HG03025 (cell line): ENCODE results near the gene ARHGAP26.

Experiments
- ATAC-seq: cut with Tn5 transposase; IDR thresholded peaks from one replicate; pipeline ENCODE4 v1.9.1; 2021; ENCODE audit warnings: mild to moderate bottlenecking, moderate library complexity; ENCODE audit not compliant: unreplicated experiment, low FRiP score

The ARHGAP26 gene

DNA sequence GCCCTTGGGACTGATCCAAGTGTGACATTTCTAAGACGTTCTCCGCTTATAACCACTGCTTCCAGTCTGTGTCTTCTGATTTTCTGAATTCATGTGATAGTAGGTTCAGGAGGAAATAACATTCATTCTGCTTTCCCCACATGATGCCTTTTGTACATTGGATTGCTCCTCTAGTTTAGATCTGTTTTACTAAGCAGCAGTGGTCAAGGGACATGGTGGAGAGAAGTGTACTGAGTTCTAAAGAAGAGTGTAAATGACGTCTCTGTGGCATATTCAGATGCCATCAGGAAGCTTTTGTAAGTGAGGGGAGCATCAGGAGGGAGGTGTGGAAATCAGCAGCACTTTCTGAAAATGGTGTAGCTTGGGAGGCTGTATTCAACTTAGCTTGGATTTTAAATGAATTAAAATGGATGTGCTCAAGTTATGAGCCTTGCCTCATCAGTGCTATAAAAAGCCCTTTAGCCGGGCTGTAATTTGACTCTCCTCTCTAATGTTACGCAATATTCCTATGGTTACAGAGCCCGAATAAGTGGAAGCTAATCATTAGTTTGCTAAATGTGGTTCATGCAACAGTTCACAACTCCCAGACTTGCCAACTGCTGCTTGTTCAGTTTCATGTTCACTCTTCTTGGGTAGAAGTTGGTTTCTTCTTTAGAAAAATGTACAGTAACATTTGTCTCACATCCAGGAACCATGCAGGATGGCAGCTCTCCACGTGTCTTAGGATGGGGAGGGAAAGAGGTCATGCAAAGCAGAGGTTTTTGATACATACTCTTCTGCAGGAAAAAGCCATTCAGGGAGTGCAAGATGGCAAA is 281.3 kb downstream of the ARHGAP26 start:
- ATAC-seq: no peak

DNA sequence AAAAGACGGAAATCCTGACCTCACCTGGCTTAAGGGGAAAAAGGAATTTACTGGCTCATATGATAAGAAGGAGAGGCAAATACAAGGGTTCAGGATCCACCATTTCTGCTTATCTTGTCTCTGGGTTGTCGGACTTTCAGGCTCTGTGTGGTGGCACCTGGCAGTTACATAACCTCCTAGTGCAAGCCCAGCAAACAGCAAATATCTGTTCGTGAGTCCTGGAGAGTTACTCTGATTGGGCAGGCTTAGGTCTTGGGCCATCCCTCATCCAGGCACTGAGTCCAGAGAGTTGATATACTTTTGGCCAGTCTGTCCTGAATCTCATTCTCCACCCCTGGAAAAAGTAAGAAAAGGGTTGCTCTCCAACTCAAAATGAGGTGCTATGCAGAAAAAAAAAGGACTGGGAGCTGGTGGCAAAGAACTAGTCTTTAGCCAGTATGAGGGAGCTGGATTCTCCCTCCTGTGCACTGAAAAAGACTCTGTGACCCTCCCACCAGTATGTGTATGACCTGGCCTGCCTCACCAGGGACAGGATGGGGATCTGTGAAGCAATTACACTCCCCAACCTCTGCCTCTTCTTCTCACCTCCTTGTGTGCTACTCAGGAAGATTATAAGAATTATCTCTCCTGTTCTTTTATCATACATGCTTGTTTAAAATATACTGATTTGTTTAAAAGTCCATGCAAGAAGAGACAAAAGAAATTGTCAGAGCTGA is 282.9 kb downstream of the ARHGAP26 start:
- ATAC-seq: no peak

DNA sequence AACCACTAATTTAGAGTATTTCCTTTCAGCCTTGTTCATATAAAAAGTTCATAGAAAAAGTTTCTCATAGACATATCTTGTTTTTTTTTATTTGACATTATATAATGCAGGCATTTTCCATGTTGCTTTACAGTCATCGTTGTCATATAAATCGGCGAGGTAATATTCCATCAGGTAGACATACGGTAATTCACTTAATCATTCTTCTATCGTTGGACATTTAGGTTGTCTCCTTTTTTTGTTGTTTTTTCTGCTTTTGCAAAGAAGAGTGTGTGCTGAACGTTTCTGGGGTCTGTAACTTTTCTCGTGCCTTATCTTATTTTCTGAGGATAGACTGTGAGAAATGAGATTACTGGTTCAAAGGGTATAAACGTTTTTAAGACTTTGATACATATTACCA is 283.6 kb downstream of the ARHGAP26 start:
- no peak for ATAC-seq

DNA sequence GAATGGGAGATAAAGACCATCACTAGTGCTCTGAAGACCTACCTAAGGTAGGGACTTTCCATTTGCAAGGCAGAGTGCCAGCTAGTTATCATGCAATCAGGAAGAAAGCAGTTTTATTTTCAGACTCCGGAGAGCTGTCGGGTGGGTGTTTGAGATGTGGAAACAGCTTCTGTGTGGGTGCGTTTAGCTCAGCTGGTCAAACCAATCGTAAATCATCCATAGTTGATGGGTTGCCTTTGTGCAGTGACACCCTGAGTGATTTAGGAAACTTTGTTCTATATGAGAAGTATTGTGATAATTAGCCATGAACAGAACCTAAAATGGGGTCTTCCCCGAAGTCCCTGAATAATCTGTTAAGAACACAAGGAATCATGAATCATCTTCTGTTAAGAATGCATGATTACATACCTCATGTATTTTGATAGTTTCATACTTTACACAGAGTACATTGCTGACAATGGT is 284.3 kb downstream of the ARHGAP26 start:
- ATAC-seq: no peak

DNA sequence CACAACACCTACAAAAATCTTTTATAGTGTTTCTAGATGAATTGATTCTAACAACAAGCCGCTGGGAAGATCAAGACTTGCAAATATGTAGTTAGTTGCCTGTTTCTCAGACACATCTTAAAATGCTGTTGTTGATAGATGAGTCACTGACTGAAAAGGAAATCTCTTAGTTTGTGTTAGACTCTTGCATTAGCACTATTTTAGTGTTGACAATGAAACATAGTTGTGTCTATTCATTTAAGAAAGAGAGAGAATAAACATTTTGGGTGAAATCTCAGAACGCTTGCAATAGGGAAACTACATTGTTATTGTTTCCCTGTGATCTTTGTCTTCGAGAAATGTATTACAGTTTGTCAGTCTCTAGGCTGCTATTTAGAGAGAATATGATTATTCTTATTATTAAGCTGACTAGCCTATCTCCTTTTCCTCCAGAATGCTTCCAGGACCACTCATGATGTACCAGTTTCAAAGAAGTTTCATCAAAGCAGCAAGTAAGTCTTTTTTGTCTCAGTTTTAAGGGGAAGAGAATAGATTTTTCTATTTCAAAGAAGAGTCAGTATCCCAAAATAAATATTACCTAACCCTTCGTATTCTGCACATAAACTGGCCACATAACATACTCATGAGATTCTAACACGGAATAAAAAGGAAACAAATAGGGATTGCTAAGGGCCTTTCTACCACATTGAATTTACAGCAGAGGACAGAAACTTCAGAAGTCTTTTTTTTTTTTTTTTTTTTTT is 285.6 kb downstream of the ARHGAP26 start:
- no peak for ATAC-seq

DNA sequence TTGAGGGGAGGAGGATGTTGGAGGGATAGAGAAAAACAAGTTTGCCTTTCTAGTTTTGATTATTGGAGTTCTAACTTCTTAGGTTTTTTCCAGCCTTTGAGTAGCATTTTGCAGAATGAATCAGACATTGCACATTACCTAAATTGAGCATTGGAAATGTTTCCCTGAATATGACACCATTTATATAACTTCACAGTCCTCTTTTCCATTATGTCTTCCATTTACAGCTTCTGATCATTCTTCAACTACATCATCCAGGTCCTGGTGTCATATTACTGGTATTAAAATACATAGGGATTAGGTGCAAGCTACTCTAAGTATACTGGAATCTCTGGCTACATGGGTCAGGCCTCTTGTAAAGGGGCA is 286.1 kb downstream of the ARHGAP26 start:
- no peak for ATAC-seq

DNA sequence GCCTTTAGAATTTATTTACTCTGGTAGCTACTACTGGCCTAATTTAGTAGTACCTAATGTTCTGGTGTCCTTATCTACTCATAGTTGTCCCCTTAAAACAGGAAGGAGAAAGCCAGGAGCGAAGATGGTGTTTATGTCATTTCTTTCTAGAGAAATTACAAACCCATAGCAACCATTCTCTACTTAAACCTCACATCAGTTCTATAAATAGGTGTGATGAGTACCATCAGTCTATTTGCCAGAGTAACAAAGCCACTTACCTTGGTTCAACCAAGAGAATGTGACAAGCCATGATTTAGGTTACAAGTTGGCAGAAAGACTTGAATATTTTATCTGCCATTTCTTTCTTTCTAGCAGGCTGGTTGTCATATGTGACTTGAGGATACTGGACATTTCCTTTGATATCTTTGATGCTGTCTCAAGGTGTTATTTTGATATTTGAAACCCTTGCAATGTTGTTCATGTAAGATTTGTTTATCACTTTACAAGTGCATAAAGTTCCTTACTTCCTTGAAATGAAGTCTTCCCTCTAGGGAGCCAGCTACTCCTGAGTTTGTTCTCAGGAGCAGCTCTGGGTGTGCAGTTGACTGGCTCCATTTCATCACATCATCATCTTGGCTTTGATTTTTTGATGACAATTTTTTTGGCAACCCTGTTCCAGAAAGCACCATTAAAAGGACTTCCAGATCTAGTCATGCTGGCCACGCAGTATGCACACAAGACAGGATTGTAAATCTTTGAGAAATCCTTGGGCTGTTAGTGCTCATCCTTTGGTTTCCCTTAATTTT is 286.8 kb downstream of the ARHGAP26 start:
- ATAC-seq: no peak

DNA sequence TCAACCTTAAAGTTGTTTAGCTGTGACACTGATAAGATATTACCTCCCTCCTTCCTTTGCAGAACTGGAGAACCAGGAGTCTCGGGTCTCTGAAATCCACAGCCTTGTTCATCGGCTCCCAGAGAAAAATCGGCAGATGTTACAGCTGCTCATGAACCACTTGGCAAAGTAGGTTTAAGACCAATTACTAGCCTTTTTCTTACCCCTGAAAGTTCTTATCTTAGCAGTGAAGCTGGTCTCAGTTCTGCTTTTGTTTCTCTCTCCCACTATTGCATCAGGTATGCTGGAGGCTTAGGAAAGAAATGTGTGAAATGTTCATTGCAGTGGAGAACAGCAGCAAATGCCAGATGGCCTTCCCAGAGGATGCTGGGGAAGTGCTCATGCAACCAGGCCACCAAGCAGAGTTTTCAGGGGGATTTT is 287.4 kb downstream of the ARHGAP26 start:
- peak; percentile 49 for ATAC-seq

DNA sequence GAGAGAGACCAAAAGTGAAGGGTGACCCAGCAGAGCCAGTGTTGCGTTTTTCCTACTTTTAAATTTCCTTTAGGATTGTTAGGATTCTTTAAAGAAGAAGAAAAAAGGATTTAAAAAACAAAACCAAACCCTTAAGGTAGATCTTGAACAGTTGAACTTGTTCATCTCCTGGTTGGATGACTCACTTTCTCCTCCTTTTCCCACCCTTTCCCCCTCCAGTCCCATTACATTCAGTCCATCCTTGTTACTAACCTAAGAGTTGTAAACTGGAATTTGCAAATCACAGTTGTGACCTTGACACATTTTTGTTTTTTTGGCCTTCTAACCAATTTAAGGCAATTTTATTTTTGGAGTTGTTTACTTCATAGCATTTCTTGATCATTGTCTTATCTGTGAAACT is 289.2 kb downstream of the ARHGAP26 start:
- ATAC-seq: no peak

DNA sequence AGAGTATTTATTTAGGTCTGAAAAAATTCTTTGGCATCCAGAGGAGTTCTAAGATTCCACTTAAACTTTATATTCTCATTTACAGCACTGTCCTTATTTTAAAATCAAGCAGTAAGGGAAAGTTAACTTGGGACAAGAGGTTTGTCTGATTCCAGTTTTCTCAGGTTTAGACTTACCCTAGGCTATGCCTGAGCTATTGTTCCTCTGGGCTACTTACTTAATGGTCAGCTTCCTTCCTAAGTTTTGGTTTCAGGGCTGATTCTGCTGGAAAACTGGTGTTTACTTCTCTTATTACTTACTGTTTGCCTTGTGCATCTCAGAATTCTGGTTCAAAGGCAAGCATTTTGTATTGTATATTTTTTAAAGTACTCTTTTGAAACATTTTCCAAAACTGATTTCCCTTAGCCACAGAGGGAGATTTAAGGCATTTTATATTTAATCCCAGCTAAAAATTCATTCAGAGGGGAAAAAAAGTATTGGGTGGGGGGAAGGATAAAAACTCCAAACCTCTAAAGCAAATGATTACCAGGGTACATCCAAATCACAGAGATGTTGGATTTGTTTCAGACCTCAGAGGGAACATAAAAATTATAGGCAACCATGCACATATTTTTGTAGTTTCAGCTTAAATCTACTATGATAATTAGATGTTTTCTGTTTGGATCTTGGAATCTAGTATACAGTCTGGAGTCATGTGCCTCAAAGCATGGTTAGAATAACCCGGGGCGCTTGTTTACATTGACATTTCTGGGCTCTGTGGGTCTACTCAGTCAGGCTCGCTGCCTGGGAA is 290.0 kb downstream of the ARHGAP26 start:
- ATAC-seq: no peak

DNA sequence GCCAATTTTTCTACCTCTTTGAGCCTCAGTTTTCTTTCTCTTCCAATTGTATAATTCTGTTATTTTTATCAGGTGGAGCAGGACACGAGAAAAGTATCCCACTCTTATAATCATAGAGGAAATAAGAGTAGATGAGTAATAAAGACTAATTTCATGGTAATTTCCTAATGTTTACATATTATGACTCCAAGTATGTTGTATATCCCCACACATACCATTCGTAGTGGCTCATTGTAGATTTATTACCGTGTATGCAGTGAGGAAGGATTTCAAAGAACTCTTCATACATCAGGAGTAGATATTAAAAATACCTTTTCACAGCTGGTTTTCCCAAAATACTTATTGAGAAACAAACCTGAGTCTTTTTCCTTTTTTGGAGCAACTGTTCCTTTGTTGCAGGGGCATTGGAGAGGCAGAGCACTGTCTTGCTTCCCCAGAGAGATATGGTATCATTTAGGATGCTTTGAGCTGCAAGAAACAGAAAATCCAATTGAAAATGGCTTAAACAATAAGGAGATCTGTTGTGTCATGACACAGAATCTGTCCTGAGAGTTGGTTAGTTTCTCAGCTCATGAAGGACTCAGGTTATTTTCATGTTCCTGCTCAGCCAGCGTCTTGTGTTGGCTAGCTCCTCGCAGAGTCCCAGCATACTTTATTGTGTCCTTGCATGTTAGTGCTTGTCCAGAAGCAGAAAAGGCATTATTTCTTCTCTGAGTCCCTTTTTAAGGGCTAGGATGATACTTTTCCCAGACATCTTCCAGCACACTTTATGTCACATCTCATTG is 291.2 kb downstream of the ARHGAP26 start:
- no peak for ATAC-seq

DNA sequence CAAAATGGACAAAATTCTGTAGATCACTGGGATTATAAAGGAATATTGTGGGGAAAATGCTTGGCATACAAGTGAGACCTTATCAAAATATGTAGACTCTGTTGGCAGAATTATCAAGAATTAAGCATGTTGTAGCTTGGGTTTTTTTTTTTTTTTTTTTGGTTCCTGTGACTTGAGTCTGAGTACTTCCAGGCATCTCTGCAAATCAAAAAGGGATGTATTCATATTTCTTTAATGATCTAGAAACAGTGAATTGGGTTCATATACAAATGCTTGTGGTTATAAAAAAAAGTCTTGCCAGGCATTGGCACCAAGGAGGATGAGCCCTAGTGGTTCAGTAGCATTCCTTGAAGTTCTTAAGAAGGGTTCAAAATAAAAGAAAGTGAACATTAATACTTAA is 292.2 kb downstream of the ARHGAP26 start:
- ATAC-seq: no peak

DNA sequence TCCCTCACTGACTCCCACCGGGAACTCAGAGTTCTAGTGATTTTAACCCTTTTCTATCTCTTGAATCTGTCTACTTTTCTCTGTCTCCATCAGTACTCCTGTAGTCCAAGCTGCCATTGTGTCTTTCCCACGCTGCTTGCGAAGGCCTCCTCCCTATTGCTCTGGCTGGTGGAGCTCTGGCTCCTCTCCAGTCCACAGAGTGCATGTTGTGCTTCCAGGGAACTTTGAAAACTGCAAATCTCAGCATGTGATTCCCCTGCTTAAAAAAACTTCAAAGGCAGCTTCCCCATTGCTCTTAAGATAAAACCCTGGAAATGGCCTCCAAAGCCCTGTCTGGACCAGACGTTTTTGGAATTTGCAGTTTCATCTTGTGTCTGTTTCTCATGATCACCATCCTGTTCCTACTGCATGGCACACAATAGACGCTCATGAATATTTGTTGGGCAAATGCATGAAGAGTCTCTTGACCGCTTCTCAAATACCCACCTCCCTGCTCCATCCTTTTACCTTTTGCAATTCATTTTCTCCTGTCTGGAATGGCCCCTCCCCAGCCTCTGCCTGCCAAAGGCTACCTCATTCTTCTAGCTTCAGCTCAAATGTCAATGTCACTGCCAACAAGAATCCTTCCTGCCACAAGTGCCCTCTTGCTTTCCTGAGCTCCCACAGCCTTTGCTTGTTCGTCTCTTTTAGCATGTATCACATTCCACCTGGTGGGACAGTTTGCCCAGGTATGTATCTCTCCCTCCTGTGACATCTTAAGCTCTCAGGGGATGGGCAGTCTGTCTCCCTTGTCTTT is 293.2 kb downstream of the ARHGAP26 start:
- no peak for ATAC-seq

DNA sequence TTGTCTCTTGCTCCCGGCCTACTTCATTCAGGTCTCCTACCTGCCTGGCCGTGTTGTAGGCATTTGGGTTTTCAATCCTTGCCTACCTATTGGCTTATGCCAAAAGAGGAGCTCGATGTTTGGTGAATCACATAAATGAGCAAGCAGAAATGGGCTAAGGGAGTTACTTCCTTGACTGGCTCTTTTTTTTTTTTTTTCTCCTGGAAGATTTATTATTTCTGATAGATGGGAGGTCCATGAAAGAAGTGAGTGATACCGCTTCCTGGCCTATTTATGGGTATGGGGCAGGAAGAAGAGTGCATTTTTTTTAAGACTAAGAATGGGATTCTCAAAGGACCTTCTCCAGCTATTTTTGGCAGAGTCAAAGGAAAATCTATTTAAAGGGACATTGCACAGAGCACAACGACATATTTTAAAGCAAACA is 294.1 kb downstream of the ARHGAP26 start:
- ATAC-seq: no peak

DNA sequence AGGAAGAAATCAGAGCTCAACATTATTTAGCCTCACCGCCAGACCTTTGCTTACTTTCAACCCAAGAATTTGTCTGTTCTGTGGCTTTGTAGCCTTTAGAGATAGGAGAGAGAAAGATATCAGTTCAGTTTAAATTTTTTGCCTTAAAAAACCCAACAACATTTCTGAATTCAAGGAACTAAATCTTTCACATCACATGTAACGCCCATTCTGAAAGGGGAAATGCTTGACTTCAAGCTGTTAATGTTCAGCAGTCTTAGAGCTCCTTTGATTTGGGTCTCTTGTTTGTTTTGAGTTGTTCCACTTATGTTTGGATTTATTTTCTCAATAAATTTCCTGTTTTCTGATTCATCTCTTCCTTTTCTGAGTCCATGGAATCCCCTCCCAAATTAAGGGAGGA is 294.5 kb downstream of the ARHGAP26 start:
- ATAC-seq: no peak

DNA sequence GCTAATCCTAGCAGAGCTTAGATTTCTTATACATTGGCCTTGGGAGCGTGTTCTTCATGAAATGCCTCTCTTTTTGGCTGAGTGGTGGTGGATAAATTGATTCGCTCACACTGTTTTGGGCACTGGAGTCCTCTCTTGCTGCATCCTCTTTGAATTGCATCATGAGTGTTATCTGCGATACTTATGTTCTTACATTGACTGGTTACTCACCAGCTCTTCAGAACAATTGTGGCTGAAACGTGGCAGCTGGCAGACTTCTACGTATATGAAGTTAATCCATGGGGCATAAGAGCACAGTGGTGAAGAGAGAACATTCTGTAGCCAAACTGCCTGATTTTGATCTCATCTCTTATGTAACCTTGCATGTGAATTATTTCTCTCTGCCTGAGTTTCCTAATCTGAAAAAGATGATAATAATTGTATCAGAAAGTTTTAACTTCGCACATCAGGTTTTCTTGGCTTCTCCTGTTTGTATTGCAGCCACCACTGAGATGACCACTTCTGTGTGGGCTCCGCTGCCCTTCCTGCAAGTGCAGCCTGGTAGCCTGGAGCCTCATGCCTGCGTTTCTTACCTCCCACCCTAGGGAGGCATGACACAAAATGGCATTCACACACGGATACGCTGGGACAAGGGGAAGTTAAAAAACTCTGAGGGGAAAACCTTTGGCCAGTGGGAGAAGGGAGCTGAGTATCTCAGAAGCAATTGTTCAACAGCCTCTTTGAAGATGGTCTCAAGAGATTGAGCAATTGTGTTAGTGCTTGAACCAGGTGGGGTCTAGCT is 295.2 kb downstream of the ARHGAP26 start:
- no peak for ATAC-seq

DNA sequence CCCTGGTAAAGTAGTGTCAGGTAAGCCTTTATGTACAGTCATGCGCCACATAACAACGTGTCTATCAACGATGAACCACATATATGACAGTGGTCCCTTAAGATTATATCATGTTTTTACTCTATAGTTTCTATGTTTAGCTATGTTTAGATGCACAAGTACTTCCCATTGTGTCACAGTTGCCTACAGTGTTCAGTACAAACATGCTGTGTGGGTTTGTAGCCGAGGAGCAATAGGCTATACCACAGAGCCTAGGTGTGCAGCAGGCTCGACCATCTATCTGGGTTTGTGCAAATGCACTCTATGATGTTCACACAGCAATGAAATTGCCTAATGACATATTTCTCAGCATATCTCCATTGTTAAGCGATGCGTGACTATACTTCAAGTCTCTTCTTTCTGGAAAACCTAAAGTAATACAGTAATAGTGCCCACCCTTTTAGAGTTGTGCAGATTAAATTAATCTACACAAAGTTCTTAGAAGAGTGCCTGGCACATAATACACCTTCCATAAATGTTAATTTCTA is 295.9 kb downstream of the ARHGAP26 start:
- no peak for ATAC-seq
